ENCODE results near the gene XIST. TPM values are rescaled to one million over a fixed set of nuclear protein-coding genes. Genes with fewer than 3 reads are reported as not detected.
A peak's percentile ranks its signal among the peaks of the same experiment; 100 is the strongest.

The XIST gene
- total RNA-seq, 3 donors from 2014 or later: 0.48 to 472 (median 378) TPM

- Histone ChIP-seq H3K27me3 (no peaks in the 10 kb centered on the region), H3K4me1 (no peaks in the 10 kb centered on the region), H3K9me3 (no peaks in the 10 kb centered on the region), H3K36me3 (no peaks in the 10 kb centered on the region), H3K4me3 (peak overlapping the region in 2 of 3 donors; percentile 54 to 68), H3K27ac (peak overlapping the region; percentile 75 to 79)
- no peak for DNase-seq (ENCODE audit: low spot score in 2 of 2)
- intact Hi-C loops (cut with DNase I; ENCODE audit: low total_unique reads): no loop called here
- TF ChIP-seq CTCF (IDR thresholded peaks at IDR 0.05) (no peak), POLR2AphosphoS5 (IDR thresholded peaks at IDR 0.05) (no peak)
Observed at GRCh38 chrX:73852022-73852421, 492 bp downstream of the XIST start.

GRCh38 chrX:73851014-73852009, 1.2 kb downstream of the XIST start:
- H3K9me3 ChIP-seq: no peaks in the 10 kb centered on the region
- TF ChIP-seq CTCF (IDR thresholded peaks at IDR 0.05) (no peak), POLR2A (IDR thresholded peaks at IDR 0.05) (no peak), POLR2AphosphoS5 (IDR thresholded peaks at IDR 0.05) (peak in 2 of 3 donors; percentile 55 to 61)
- no peaks in the 10 kb centered on the region for H3K36me3 ChIP-seq
- H3K27me3 ChIP-seq: no peaks in the 10 kb centered on the region
- peak overlapping the region in 2 of 3 donors; percentile 54 to 68 for H3K4me3 ChIP-seq
- DNase-seq (ENCODE audit: low spot score in 2 of 2): peak in 1 of 2 donors; percentile 96
- H3K27ac ChIP-seq: peak overlapping the region; percentile 75 to 79
- intact Hi-C loops (cut with DNase I; ENCODE audit: low total_unique reads): no loop called here
- H3K4me1 ChIP-seq: no peaks in the 10 kb centered on the region

- DNase-seq (ENCODE audit: low spot score in 2 of 2): peak in 1 of 2 donors; percentile 33
- no peaks in the 10 kb centered on the region for H3K4me1 ChIP-seq
- no peaks in the 10 kb centered on the region for H3K9me3 ChIP-seq
- H3K27me3 ChIP-seq: no peaks in the 10 kb centered on the region
- intact Hi-C loops (cut with DNase I; ENCODE audit: low total_unique reads): no loop called here
- no peaks in the 10 kb centered on the region for H3K36me3 ChIP-seq
- no peak for TF ChIP-seq POLR2A (IDR thresholded peaks at IDR 0.05)
- TF ChIP-seq POLR2AphosphoS5 (IDR thresholded peaks at IDR 0.05): no peak
- no peak for TF ChIP-seq CTCF (IDR thresholded peaks at IDR 0.05)
- peak overlapping the region in 2 of 3 donors; percentile 54 to 68 for H3K4me3 ChIP-seq
- peak overlapping the region; percentile 52 to 59 for H3K27ac ChIP-seq
Observed at GRCh38 chrX:73850124-73851013, 2.1 kb downstream of the XIST start.

- H3K4me3 ChIP-seq: peak overlapping the region in 2 of 3 donors; percentile 54 to 68
- intact Hi-C loops (cut with DNase I; ENCODE audit: low total_unique reads): no loop called here
- H3K27me3 ChIP-seq: no peaks in the 10 kb centered on the region
- no peaks in the 10 kb centered on the region for H3K4me1 ChIP-seq
- no peak for DNase-seq (ENCODE audit: low spot score in 2 of 2)
- TF ChIP-seq CTCF (IDR thresholded peaks at IDR 0.05) (no peak), POLR2AphosphoS5 (IDR thresholded peaks at IDR 0.05) (no peak)
- no peaks in the 10 kb centered on the region for H3K9me3 ChIP-seq
- H3K36me3 ChIP-seq: no peaks in the 10 kb centered on the region
- H3K27ac ChIP-seq: no peak overlapping the region
Observed at GRCh38 chrX:73849073-73849472, 3.4 kb downstream of the XIST start.
